Measurements from ENCODE around the gene KIF23. TPM values are rescaled to one million over a fixed set of nuclear protein-coding genes. Genes with fewer than 3 reads are reported as not detected.

Gene KIF23
- total and polyA plus RNA-seq, 2 of the 4 experiments (the other 2 are of a cell fraction): 37.7 to 56.1 TPM

GRCh38 chr15:69491038-69491505 is 76.9 kb downstream of the KIF23 start:
- POLR2A ChIA-PET (ENCODE audit: unreplicated experiment): no interaction called here
- intact Hi-C loops (cut with micrococcal nuclease) (no loop called here), dilution Hi-C loops (cut with HindIII; ENCODE audit: low sequenced_read_pairs, unreplicated experiment) (no loop called here), in situ Hi-C loops (cut with MboI; ENCODE audit: low sequenced_read_pairs) (no loop called here)
- DNase-seq (no peak), ATAC-seq (ENCODE audit: low read depth) (no peak)
- H3K18ac ChIP-seq (ENCODE audit: low read depth, low read length): no peak overlapping the region
- H3K4me1 ChIP-seq (ENCODE audit: control insufficient read depth, insufficient read depth, low read length): no peaks in the 10 kb centered on the region
- H3K27me3 ChIP-seq (ENCODE audit: control insufficient read depth, insufficient read depth, low read length): peaks cover 48% of the 10 kb centered on the region
- H3K27ac ChIP-seq (ENCODE audit: insufficient read depth, low read length): no peak overlapping the region
- H3K36me3 ChIP-seq (ENCODE audit: control insufficient read depth, insufficient read depth, low read length): no peaks in the 10 kb centered on the region
- H3K9me3 ChIP-seq (ENCODE audit: control insufficient read depth, insufficient read depth, low read length): no peaks in the 10 kb centered on the region; the same call in none of the 2 replicates
- H3K79me1 ChIP-seq (ENCODE audit: low read depth in 1 of 2, low read length in 2 of 2): no peaks in the 10 kb centered on the region
- no peak overlapping the region for H3K4me3 ChIP-seq (ENCODE audit: insufficient read depth, low read depth, low read length)
- CTCF ChIA-PET: no interaction called here
- no peak overlapping the region for H2BK120ac ChIP-seq (ENCODE audit: low read depth, low read length)
- TF ChIP-seq CEBPB (IDR thresholded peaks at IDR 0.05; ENCODE audit: low read depth, low read length) (0 out of 2 replicates have a peak, but pooled peaks have one; percentile 14), CTCF (conservative IDR thresholded peaks at IDR 0.05; ENCODE audit: low read depth, low read length) (no peak), FOS (IDR thresholded peaks at IDR 0.05; ENCODE audit: low read depth, low read length) (no peak), RCOR1 (IDR thresholded peaks at IDR 0.05; ENCODE audit: insufficient replicate concordance, low read length) (no peak)
- no peak overlapping the region for H3K14ac ChIP-seq (replicated peaks; ENCODE audit: low read depth, low read length)
- no peak overlapping the region for H2AK9ac ChIP-seq (replicated peaks; ENCODE audit: low read depth, low read length, poor library complexity)
- H3K4me2 ChIP-seq (ENCODE audit: low read depth, low read length): no peak overlapping the region
- H2BK15ac ChIP-seq (ENCODE audit: low read depth, low read length): no peak overlapping the region
- H3K9me1 ChIP-seq (ENCODE audit: insufficient read depth, low read length): no peaks in the 10 kb centered on the region; the same call in 1 of the 2 replicates
- no TSS peak for BruUV-seq (replicated peaks)
- no peak overlapping the region for H4K8ac ChIP-seq (ENCODE audit: low read depth in 2 of 2, low read length in 2 of 2)
- no peak overlapping the region for H3K23ac ChIP-seq (ENCODE audit: low read depth, low read length)
- no peak overlapping the region for H4K5ac ChIP-seq (ENCODE audit: low read depth, low read length)
- H2BK20ac ChIP-seq (ENCODE audit: low read depth, low read length): no peak overlapping the region
- no CpG with 5 or more reads among the region's 3 CpGs for WGBS, 2 experiments (ENCODE audit: extremely low coverage in 2 of 2, insufficient read length in 1 of 2)
- no peak overlapping the region for H2BK5ac ChIP-seq (ENCODE audit: low read depth, low read length, poor library complexity, severe bottlenecking)
- no peak overlapping the region for H2AFZ ChIP-seq (replicated peaks; ENCODE audit: low read length, poor library complexity)
- no peaks in the 10 kb centered on the region for H4K20me1 ChIP-seq (ENCODE audit: insufficient read depth, low read length)
- no peak overlapping the region for H4K91ac ChIP-seq (ENCODE audit: insufficient read depth, low read depth, low read length)
- no peak overlapping the region for H3K9ac ChIP-seq (ENCODE audit: low read depth, low read length)
- H3K4ac ChIP-seq (ENCODE audit: low read depth, low read length): no peak overlapping the region
- no peak overlapping the region for H2AK5ac ChIP-seq (ENCODE audit: low read depth, low read length)
- H3K56ac ChIP-seq (ENCODE audit: extremely low read depth, insufficient read depth, low read length): no peak overlapping the region

Measured in IMR-90 (cell line).